DMS153 treated with DMSO at 0.1 percent for 48 hours (cell line): ENCODE measurements around the gene SDF4.
"Not testable (repeated sequence)": the region's sequence is repeated elsewhere in the genome, so short reads cannot be mapped to it uniquely, and the experiment has no call there.

Experiments used
- DNase-seq: peaks from one replicate; lab custom pipeline; 2025; ENCODE audit not compliant: unreplicated experiment; lab: John Stamatoyannopoulos, UW

SDF4 gene

DNA sequence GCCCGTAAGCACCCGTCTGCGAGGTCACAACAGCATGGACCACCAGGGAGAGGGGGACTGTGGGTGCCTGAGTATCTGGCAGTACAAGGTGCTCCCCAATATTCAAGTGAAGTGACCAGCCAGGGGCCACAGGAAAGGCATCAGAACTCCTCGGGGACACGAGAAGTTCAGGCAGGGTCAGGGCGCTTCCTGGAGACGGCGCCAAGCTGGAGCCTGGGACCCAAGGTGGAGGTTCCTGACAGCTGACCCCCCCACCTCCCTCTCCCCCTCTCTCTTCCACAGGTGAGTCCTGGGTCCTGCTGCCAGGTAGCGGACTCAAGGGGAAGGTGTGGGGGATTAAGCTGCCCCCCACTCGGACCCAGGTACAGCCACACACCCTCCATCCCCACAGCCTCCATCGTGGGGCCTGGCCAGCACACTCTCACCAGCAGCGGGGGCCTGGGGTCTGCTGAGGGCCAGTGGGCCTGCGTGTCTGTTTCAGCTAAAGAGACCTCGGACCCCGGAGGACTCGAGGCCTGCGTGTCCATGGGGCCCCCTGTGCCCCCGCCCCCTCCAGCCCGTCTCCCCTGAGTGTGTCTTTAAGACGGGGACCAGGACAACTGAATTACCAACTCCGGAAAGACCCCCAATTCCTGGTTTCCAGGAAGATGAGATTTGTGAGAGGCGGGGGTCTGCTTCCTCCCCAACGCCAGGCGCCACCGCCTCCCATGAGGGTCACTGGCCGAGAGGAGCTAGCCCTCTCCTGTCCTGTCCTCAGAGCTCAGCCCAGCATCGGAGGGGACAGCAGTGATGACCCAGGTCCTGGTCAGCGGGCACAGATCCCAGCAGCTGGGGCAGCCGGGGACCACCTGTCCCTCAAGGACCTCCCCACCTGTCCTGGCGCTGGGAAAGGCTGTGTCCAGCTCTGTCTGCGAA is 31.6 kb downstream of the SDF4 start:
- no peak for DNase-seq

DNA sequence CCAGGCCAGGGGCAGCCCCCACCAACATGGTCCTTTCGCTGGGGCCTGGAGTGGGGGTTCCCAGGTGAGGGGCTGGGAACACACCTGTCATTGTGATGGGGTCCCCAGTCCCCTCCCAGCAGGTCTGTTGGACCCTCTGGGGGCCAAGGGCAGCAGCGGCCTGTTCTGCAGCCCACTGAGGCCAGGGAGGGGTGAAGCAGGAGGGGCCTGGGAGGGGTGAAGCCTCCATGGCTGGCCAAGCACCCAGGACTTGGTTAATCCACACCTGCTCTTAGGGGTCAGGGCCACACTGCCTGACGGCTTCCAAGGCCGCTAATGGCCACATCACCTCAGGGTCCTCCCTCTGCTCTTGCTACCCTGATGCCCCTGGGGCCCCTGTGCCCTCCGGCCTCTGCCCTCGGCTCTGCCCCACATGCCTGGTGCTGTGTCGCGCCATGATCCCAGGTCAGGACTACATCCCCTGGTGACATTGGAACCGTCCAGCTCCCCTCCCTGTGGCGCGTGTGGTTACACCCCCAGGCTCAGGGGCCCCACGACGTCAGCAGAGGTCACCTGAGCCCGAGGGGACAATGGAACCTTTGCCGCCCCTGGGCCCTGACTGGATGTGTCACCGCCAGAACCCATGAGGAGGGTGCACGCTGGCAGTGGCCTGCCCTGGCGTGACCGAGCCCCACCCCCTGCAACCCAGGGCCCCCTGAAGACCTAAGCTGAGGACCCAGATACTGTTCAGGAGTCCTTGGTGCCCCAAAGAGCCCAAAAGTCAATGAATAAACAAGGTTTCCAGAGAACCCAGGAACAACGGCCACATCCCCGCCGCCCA is 32.5 kb downstream of the SDF4 start:
- no peak for DNase-seq

DNA sequence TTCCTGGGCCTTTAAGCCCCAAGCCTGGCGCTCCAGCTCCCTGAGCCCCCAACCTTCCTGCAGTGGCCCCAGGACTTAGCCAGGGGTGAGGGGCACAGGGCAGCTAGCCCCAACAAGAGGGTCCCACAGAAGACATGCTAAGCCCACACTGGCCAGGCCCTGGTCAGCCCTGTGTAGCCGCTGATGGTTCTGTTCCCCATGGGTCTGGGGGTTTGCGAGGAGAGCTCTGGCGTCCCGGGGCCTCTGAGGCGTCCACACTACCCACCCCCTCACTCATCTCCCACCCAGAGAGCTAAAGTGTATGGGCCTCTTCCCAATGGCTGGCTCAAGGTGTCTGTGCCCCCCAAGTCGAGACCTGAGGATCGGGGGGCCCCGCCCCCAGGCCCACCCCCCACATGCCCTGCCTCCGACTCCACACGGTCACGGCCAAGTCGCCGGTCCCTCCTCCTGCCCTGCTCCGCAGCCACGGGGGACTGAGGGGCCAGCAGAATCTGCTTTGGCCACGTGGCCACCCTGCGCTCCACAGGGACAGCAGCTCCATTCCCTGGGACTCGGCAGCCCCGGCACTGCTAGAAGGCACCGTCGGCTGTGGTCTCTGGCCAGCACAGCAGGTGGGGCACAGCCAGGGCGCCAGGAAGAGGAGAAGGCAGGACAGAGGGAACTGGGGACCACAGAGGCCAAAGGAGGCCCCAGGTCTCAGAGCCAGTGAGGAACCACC is 33.2 kb downstream of the SDF4 start:
- DNase-seq, result no peak

DNA sequence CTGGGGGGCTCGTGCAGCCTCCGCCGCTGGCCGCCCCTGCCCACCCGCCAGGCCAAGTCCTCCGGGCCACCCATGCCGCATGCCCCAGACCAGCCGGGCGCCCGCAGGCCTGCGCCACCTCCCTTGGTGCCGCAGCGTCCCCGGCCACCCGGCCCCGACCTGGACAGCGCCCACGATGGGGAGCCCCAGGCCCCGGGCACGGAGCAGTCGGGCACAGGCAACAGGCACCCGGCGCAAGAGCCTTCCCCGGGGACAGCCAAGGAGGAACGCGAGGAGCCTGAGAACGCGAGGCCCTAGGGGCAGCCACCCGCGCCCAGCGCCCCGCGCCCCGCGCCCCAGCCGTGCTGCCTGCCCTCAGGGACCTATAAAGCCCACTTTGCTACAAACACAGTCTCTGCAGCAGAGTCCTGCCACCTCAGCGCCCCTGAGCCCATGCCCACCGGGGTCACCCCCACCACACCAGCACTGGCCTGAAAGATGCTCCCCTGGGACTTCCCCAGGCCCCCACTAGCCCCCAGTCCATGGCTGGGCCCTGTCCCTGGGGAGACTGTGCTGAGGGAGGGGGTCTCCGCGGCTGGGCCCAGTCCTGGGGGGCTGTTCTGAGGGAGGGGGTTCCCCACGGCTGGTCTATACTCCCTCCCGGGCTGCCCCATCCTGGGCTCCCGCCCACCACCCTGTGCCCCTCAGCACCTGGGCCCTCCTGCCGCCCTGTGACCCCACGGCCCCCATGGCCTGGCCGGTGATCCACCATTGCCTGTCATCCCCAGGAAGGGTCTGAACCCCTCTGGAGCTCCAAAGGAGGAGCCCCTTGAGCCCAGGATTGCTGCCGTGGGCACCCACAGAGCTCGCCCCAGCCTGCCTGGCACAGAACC is 34.0 kb downstream of the SDF4 start:
- no peak for DNase-seq

DNA sequence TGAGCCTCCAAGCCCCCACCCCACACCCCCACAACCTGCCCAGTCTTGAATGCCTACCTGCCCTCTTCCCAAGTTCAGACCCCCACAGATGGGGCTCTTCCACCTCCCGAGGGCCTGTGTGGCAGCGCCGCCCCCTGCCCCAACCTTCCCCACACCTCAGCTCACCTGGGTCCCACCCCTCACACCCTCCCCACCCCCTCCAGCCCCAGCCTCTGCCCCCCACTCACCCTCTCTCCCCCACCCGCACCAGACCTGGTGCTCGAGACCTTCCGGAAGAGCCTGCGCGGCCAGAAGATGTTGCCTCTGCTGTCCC is 34.7 kb downstream of the SDF4 start:
- DNase-seq, result no peak

DNA sequence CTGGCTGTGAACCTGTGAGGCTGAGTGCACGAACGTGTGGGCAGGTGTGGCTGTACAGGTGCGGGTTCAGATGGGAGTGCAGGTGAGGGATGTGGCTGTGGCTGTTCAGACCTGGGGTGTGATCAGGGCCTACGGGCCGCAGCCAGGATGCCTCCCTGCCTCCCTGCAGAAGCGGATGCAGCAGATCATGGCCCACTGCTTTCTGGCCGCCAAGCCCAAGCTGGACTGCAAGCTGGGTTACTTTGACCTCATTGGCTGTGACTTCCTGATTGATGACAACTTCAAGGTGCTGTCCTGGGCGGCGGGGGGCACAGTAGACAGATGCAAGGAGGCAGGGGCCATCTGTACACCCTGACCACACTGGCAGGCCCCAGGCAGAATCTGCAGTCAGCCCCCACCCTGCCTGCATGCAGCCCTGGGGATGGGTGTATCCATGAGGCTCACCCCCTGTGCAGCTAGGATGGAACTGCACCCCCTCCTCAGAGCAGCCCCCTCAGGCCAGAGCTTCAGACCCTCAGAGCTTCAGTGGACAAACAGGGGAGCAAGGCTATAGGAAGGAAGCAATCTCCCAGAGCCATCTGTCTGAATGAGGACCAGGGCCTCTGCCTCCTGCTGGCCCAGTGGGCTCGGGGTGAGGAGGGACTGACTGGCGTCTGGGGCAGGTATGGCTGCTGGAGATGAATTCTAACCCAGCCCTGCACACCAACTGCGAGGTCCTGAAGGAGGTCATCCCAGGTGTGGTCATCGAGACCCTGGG is 35.2 kb downstream of the SDF4 start:
- DNase-seq, result no peak

DNA sequence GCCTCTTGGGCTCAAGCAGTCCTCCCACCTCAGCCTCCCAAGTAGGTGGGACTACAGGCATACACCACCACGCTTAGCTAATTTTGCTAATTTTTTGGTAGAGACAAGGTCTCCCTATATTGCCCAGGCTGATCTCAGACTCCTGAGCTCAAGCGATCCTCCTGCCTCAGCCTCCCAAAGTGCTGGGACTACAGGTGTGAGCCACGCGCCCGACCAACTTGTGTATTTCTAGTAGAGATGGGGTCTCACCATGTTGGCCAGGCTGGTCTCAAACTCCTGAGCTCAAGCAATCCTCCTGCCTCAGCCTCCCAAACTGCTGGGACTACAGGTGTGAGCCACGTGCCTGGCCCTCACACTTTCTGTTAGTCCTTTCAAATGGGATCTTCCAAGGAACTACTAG is 36.1 kb downstream of the SDF4 start:
- not testable (repeated sequence) for DNase-seq

DNA sequence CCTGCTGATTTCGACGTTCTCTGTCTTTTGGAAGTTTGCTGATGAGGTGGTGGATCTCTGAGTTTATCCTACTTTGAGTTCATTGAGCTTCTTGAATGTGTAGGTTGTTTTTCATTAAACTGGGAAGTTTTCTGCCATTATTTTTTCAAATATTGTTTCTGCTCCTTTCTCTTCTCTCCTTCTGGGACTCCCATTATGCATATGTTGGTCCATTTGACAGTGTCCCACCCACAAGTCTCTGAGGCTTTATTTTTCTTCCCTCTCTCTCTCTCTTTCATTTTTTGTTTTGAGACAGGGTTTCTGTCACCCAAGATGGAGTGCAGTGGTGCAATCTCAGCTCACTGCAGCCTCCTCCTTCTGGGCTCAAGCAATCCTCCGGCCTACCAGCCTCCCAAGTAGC is 37.1 kb downstream of the SDF4 start:
- no peak for DNase-seq

DNA sequence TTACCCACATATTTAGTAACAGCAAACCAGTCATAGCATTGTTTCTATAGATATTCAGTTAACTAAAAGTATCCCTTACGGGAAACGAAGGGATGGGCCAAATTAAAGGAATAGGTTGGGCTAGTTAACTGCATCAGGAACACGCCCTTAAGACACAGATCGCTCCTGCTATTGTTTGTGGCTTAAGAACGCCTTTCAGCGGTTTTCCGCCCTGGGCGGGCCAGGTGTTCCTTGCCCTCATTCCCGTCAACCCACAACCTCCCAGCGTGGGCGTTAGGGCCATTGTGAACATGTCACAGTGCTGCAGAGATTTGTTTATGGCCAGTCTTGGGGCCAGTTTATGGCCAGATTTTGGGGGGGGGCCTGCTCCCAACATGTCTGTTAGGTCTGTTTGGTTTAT is 40.1 kb downstream of the SDF4 start:
- DNase-seq, result no peak

DNA sequence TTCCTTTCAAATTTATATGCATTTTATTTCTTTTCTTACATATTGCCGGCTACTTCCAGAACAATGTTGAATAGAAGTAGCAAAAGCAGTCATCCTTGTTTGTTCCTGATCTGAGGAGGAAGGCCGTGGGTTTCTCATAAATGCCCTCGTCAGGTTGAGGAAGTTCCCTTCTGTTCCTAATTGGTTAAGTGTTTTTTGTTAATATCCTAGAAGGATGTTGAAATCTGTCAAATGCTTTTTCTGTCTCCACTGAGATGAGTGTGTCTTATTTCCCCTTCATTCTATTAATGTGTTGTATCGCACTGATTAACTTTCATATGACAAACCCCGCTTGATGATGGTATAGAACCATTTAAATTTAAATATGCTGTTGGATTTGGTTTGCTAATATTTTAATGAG is 42.7 kb downstream of the SDF4 start:
- no peak for DNase-seq

DNA sequence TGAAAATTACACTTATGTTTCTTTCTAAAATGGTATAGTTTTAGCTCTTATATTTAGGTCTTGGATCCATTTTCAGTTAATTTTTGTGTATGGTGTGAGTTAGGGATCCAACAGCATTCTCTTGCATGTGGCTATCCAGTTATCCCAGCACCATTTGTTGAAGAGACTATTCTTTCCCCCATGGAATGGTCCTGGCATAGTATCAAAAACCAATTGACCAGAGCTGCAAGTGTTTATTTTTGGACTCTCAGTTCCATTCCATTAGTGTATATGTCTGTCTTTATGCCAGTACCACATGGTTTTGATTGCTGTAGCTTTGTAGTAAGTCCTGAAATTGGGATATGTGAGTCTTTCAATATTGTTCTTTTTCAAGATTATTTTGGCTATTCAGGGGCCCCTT is 43.9 kb downstream of the SDF4 start:
- DNase-seq, result no peak

DNA sequence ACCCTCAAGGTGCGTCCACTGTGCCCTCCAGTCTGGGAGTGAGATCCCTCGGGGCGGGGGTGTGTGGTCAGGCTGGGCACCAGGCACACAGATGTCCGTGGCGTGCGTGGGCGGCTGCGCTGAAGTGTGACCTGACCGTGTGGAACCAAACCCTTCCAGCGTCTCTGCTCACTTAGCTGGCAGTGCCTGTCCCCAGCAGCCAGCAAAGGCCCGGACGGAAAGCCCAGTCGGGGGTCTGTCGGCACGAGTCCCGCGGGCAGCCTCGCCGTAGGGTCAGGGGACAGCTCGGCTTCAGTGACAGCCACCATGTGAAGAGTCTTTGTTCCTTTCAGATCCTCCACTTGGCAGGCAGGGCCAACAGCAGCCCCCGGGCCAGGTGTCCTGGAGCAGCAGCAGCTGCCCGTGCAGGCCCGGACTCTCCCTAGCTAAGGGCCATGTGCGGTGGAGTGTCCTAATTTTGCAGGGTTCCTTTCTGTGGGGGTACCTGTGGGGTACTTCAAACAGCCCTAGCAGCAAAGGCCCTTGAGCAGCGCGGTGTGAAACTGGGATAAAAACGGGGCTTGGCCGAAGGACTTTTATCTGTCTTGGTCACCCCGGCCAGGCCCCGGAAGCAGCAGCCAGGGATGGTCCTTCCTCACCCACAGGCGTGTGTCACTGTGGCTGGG is 46.6 kb downstream of the SDF4 start:
- no peak for DNase-seq

DNA sequence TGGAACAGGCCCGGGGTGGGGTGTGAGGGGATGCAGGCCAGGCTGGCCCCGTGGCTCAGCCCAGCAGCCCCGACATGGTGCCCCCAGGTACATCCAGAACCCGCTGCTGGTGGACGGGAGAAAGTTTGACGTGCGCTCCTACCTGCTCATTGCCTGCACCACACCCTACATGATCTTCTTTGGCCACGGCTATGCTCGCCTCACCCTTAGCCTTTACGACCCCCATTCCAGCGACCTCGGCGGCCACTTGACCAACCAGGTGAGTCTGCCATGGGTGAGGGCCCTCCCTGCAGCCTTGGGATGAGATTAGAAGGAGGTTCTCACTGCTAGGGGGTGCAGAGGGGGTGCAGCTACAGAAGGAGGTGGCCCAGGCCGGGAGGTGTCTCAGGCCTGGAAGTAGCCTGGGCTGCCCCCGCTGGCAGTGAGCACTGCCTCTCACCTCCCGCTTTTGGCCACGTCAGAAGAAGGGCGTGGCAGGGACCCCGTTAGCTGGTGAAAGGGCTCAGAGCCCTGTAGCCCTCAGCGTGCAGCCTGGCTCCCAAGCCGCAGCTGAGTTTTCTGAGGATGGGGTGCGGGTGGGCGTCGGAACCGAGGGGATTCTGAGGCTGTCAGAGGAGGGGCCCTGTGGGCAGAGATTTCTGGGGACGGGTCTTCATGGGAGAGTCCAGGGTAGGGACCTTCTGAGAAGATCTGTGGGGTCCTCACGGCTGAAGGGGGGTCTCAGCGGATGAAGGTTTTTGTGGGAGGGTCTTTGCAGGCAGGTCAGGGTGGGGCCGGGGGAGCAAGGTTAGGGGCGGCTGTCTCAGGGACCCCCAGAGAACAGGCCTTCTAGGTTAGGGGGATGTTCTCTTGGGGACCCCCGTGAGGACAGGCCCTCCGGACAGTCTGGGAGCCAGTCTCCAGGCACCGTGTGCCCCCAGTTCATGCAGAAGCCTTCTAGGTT is 47.7 kb downstream of the SDF4 start:
- no peak for DNase-seq

DNA sequence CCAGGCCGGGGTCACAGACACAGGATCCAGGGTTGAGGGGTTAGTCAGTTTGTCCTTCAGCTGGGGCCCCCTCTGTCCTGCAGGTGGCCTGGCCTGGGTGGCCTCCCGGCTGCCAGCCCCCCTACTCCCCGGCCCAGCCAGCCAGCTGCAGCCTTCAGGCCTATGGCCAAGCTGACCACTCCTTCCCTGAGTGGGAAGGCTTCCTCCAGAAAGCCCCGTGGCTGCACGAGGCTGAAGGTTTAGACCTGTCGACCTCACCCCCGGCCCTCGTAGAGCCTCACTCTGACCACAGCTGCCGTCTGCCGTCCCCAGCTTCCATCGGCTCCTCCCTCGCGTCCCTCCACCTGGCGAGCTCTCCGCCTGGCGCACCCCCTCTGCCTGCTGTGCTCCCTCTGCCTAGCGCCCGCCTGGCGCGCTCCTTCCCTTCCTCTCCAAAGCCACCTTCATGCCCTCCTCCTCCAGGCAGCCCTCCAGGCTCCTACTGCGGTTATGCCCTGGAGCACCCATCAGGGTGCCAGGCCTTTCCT is 48.5 kb downstream of the SDF4 start:
- no peak for DNase-seq

DNA sequence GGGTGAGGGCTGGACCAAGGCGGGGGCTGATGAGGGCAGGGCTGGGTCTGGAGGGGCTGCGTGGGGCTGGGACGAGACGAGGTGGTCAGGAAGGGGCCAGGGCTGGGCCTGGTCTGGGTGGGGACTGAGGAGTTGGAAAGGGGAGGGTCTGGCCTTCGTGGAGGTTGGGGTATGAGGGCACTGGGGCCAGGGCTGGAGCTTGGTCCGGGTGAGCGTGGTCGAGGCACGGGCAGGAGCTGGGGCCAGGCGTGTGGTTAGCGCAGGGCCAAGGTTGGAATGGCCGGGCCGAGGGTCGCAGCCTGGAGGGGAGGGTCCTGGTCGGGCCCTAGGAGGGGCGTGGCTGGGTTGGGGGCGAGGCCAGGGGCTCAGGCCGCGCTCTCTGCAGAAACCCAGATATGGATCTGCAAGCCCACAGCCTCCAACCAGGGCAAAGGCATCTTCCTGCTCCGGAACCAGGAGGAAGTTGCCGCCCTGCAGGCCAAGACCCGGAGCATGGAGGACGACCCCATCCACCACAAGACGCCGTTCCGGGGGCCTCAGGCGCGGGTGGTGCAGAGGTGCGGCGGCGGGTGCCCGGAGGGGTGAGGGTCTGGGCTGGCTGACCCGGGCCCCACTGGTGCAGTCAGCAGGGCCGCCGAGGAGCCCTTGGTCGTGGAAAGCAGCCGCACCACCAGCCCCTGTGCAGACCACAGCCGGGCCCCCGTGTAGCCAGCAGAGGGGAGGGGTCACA is 49.1 kb downstream of the SDF4 start:
- DNase-seq, result no peak

DNA sequence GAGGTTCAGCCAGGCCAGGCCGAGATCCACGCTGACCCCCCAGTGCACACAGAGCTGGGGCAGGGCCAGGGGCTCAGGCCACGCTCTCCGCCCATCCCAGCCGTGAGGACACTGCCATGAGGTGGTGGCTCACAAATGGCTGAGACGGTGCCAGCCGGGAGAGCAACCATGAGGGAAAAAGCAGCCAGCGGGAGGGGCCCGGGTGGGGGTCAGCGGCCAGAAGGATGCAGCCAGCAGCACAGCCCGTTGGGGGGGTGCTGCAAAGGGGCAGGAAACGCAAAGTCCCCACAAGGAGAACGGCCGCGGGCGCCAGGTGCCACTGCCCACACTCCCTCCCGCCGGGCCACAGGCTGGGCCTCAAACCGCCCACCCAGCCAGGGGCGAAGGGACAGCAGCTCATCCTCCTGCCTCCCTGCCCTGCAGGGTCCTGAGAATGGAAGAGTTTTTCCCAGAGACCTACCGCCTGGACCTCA is 49.8 kb downstream of the SDF4 start:
- DNase-seq, result no peak

DNA sequence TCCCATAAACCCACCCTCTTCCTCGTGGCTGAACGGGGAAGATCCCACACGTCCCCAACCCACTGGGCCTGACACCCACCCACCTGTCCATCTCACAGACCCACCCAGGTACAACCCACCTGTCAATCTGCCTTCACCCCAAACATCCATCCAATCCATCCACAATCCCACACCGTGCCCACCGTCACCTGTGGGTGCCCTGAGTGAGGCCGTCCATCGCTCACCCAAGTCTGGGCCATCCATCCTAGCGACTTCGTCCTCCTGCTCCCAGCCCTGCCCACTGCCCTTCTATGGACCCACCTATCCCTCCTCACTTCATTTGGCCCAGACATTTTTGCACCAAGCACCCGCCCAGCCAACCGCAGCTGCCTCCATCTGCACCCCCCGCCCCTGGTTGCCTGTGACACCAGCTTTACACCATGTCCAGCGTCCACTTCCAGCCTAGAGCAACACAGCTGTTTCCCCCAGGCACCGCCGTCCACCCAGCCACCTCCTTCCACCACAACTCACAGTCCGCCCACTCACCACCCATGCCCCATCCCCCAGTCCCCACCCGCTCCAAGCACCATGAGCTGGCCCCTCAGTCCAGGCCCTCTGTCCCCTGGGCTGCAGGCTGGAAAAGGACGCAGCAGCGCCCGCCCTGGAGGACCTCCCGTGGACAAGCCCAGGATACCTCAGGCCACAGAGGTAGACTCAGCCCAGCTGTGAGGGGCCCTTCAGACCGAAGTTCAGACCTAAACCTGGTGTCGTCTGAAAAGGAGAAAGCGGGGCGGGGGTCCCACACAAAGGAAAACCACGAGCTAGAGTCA is 50.5 kb downstream of the SDF4 start:
- no peak for DNase-seq
